CD4-positive, alpha-beta T cell treated with Interleukin-15 for 1 hour (primary cell): ENCODE measurements around the gene STT3B.
A peak's percentile ranks its signal among the peaks of the same experiment; 100 is the strongest.
"Not testable (repeated sequence)": the region's sequence is repeated elsewhere in the genome, so short reads cannot be mapped to it uniquely, and the experiment has no call there.

Experiments used
- DNase-seq: peaks from one replicate; pipeline ENCODE4 v3.0.0-alpha.2; 2020

STT3B gene

DNA sequence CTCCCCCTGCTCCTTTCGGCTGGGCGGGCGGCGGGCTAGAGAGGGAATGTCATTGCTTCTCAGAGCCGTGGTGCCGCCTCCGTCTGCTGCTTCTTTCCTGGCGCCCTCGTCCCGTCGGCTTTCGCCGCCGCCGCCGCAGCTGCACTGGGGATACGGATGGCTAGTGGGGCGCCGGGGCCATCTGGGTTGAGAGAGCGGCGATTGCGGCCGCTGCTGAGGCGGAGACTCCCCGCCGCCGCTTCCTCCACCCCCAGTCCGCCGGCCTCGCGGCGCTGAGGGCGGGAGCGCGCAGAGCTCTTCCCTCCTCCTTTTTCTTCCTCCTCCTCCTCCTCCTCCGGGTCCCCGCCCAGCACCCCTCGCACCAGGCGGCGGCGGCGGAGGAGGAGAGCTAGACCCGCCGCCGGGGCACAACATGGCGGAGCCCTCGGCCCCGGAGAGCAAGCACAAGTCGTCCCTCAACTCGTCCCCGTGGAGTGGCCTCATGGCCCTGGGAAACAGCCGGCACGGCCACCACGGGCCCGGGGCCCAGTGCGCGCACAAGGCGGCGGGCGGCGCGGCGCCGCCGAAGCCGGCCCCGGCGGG, at the start of gene STT3B:
Gene STT3B (plus strand): TSS at position 339 of the 582 bp plus-strand sequence. CDS start 74 bp downstream, at position 413.
- peak; percentile 88 for DNase-seq

- no peak for DNase-seq
These were observed 48.9 kb upstream of the STT3B start for GRCh38 chr3:31483776-31484175.

- no peak for DNase-seq
These were observed 47.5 kb upstream of the STT3B start for GRCh38 chr3:31485196-31485595.

DNA sequence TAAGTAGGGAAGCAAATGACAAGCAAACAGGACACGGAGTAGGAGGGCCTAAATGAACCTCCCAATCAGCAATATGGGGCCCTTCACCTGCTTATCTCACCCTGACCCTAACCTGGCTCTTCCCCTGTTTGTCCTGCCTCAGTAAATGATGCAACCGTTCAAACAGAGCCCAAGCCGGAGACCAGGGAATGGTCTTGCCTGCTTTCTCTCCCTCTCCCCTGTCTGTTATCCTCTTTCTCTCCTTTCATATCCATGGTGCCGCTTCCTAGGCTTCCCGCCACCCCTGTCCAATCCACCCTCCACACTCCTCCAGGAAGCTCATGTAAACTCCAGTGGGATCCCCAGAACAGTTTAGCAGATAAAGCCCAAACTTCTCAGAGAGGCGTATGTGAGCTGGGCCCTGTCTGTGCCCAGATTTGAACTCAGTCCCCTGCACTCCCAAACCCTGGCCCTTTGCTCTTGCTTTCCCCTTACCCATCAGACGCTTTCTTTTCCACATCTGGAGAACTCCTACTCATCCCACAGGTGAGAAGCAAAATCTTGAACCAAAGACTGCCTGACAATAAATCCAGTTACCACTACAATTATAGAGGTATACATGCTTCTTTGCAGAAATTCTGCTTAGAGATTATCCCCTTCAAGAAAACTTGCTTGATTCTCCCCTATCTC, 45.7 kb upstream of the STT3B start:
- DNase-seq, result no peak

DNA sequence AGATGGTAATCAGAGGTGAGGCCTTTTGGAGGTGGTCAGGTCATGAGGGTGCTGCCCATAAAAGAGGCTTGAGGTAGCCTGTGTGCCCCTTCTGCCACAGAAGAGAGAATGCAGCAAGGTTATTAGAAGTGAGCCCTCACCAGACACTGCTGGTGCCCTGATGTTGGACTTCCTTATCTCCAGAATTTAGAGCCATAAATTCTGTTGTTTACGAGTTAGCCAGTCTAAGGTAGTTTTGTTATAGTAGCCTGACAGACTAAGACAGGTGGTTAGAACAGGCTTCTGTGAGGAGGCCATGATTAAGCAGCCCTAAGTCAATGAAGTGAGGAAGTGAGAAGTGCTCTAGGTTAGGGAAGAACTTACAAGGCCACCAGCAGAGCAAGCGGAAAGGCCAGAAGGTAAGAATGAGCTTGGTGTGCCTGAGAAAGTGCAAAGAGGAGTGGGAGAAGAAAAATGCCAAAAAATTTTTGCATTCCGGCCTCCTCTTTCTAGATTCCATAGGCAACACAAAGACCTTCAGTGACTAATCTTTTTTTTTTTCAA, 44.2 kb upstream of the STT3B start:
- no peak for DNase-seq

DNA sequence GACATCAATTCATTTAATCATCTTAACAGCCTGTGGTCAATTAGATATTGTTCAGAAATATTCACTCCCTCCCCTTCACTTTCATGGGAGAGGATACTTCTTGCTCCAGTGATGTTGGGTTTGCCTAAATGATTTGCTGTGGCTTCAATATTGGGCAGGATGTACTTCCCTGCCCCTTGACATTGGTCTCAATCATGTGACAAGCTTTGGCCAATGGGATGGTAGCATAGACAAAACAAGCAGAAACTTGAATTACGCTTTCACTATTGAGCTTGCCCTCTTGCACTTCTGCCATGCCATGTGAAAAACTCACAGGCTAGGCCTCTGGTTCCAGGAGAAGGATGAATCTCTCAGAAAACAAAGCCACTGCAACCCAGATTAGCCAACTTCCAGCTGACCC, 42.2 kb upstream of the STT3B start:
- no peak for DNase-seq

DNA sequence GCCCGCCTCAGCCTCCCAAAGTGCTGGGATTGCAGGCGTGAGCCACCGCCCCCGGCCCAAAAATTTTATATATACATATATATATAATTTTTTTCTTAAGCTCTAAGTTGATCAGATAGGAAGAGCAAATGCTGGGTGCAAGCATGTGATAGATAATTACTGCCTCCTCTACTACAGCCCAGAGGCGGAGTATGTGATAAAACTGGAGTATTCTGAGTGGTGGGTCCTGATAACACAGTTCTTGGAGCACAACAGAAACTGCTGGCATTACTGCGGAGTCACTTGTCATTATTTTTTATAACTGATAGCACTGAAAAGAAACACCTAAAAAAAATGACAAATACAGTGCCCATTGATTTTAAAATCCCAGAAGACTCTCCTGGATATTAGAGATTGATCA, 41.1 kb upstream of the STT3B start:
- no peak for DNase-seq

DNA sequence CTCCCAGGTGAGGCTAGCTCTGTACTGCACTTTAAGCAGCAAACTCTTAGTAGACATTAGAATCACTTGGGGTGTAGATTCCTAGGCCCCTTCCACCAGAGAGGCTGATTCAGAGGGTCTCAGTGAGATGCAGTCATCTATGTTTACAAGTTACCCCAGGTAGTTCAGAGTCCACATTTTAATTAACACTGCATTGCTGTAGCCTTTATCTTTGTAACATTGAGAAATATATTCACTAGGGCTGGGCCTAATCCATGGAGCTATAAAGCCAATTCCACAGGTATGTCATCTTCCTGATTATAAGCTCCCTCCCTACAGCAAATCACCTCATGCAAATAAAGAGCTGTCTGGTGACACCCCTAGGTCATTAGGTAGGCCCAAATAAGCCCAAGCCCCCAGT, 39.6 kb upstream of the STT3B start:
- no peak for DNase-seq

- DNase-seq, result no peak
These were observed 36.6 kb upstream of the STT3B start for GRCh38 chr3:31495971-31496665.

DNA sequence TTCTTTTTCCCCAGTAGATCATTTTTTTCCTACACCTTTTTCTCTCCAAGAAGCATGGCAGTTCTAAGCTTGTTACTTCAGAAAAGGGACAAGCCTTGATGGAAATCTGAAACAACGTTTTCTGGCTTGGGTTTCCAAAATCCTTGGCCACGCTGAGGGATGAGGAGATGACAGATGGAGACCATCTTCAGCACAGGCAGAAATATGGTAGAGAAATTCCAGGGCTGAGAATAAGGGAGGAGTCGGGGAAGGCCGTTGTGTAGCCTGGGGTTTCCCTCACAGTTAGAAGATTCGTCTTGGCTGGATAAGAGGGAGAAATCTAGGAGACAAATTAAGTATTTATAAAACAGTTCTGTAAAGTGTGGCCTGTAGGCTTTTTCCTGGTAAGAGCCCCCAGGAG, 33.9 kb upstream of the STT3B start:
- DNase-seq, result no peak

DNA sequence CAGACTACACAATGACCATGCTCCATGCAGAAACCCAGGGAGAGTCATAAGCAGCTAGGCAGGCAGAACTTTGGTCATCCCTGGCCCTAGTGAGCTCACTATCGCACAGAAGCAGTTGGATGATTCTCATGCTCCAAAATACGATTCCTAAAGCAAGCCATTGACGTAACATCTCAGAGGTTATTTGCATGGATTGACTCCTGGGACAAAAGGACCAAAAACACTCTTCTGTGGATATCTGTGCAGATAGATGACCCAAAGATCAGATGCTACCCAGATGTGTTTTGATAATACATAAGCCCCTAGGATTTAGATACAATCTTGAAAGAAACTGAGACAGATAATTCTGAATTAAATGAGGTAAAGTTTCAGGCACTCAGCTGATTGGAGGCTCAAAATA, 33.4 kb upstream of the STT3B start:
- no peak for DNase-seq

DNA sequence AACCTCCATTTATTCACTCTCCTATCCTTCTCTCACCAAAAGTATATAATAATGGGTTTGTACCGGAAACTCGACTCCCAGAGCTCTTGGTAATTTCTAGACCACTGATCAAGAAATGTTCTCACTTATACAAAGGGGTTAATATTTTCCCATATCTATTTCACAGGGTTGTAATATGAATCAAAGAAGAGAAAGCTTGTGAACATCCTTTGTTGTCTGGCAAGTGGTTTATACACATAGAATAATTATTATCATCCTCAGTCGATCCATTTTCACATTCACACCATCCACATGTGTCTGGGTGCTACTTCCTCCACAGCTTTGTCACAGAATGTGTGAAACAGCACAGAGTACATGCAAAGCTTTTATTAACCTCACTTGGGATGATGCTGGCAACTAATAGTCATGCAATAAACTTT, 29.9 kb upstream of the STT3B start:
- DNase-seq, result no peak

- DNase-seq, result no peak
These were observed 29.3 kb upstream of the STT3B start for GRCh38 chr3:31503456-31503855.

DNA sequence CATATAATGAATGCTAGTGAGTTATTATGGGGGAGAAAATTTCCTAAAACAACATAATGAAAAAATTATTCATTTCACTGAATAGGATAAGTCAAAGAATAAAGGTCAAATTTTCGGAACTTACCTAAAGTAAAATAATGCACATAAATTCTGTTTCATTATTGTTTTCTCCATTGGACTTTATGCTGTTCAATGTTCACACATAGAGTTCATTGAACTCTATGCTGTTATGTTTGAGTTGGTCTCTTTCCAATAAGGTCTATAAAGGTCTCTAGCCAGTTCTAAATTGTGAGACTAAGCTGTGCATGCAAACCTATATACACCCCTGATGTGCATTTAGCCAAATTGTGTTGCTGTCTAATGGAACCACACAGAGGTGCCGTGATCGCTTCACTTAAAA, 28.5 kb upstream of the STT3B start:
- DNase-seq, result no peak

DNA sequence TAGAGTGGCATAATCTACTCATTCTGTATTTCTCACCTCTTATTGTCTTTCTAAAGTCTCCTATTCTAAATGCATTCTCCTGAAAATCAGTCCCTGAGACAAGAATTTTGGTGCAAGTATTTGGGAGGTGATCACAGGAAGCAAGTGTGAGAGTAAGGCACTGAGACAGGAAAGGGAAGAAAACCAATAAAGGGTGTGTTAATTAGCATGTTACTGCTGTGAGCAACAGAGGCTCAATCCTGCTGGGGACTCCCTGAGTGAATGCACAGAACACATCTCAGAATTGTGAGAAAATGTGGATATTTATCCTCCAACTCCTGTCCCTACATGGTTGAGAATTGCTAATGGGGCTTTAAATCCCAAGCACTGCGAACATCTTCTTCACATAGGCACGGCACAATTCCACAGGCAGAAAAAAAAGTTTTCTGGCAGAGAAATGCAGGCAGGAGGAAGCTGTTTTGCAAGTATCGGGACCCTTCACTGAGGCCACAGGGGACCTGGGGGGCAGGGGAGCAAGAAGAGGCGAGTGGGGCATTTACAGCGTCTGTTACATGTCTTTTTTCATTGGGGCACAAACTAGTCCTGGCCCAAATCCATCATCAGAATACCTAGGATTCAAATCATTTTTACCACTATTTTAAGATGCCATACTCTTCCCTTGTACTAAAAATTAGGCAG, 27.2 kb upstream of the STT3B start:
- DNase-seq, result no peak

- DNase-seq, result not testable (repeated sequence)
These were observed 26.2 kb upstream of the STT3B start for GRCh38 chr3:31506515-31506914.

DNA sequence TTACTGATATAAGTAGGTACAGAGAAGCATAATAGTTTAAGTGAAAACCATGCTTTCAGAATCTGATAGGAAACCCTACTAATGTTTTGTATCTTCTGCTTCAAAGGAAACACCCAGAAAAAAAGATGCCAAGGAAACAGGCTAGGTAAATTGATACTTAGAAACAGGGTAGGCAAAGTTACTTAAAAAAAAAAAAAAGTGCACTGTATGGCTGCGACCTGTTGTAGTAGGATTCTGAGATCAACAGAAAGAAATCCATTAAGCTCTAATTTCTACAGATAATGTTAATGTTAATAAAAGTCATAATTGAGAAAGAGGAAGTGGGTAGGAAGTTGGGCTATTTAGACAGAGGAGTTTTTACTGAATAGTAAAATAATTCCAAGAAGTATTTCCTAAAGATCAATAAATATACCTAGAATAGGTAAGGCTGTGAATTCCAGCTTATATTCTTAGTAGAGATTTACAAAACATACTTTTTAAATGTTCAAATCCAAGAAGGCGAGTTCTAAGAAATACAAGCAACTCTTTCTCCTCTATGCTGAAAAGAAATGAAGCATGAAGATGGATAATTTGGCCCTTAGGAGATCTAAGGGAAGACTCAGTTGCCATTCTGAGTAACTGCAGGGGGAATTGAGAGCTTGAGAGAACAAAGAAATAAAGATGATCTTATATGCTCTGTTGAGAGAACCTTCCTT, 24.1 kb upstream of the STT3B start:
- no peak for DNase-seq

- no peak for DNase-seq
These were observed 23.5 kb upstream of the STT3B start for GRCh38 chr3:31509147-31509728.

GRCh38 chr3:31514570-31514969, 18.2 kb upstream of the STT3B start:
- no peak for DNase-seq

- DNase-seq, result no peak
These were observed 17.0 kb upstream of the STT3B start for GRCh38 chr3:31515486-31516284.

- DNase-seq, result no peak
These were observed 16.0 kb upstream of the STT3B start for GRCh38 chr3:31516757-31517156.

DNA sequence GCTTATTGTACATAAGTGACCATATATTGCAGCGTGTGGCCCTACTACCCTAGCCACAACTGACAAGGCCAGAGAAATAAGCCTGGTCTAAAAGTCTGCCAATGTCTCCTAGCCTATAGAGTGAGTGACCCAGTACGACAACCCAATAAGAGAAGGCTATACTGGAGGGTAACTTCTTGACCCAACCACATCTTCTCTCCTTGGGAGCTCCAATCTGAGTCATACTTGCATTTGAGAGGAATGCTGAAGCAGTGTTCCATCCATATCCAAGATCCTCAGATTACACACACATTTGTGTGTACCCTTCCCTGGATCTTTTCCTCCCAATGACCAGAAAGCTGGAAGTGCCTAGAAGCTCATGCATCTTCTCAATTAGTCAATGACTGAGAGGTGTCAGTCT, 11.3 kb upstream of the STT3B start:
- no peak for DNase-seq
